ENCODE results near the gene ADAMTS17.

The ADAMTS17 gene

DNA sequence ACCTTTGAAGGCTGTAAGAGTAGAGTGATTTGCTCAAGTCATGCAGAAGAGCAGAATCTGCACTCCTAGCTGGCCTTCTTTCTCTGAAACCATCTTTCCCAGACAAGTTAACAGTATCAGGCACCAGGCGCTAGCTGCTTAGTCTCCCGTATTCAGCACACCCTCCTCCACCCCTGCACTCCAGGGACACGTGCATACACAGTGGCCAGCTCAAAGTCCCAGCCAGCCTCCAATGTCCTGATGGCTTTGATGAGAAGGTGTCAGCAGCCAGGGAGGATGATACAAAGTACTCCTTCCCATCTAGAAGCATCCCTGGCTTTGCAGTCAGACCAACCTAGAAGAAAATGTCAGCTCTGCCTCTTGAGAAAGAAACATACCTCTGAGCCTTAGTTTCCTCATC, 177.8 kb downstream of the ADAMTS17 start:
- TF ChIP-seq CTCF (IDR thresholded peaks at IDR 0.05; ENCODE audit: low read depth, low read length): no peak
- DNase-seq: no peak
- peaks cover 6% of the 10 kb centered on the region for H3K27me3 ChIP-seq (ENCODE audit: insufficient read depth, low read depth, severe bottlenecking)
- no peak overlapping the region for H3K27ac ChIP-seq
- H3K9me3 ChIP-seq (ENCODE audit: severe bottlenecking): no peaks in the 10 kb centered on the region
- no peak overlapping the region for H3K4me3 ChIP-seq (ENCODE audit: low read depth, low read length)
- H3K36me3 ChIP-seq: no peaks in the 10 kb centered on the region

- no peak overlapping the region for H3K4me3 ChIP-seq (ENCODE audit: low read depth, low read length)
- H3K9me3 ChIP-seq (ENCODE audit: severe bottlenecking): no peaks in the 10 kb centered on the region
- H3K36me3 ChIP-seq: no peaks in the 10 kb centered on the region
- no peak for TF ChIP-seq CTCF (IDR thresholded peaks at IDR 0.05; ENCODE audit: low read depth, low read length)
- no peak for DNase-seq
- no peak overlapping the region for H3K27ac ChIP-seq
- peaks cover 12% of the 10 kb centered on the region for H3K27me3 ChIP-seq (ENCODE audit: insufficient read depth, low read depth, severe bottlenecking)
These were observed 180.8 kb downstream of the ADAMTS17 start for GRCh38 chr15:100160953-100161352.

DNA sequence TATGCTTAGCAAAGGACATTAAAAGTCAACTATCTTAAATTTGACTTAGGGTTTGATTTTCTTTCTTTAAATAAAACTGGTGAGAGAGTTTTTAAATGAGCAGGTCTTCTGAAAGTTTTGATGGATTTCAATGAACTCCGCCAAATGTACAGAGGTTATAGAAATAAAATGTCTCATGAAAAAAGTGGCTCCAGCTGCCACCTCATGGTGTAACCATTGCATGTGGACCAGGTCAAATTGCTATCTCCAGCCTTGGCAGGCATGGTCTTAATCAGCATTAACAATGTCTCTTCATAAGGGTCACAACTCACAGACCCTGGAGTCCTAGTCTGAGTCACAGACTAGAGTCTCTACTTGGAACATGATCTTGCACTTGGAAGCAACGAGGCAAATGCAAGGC, 182.3 kb downstream of the ADAMTS17 start:
- Histone ChIP-seq H3K27ac (no peak overlapping the region), H3K27me3 (ENCODE audit: insufficient read depth, low read depth, severe bottlenecking) (peaks cover 14% of the 10 kb centered on the region), H3K36me3 (no peaks in the 10 kb centered on the region), H3K9me3 (ENCODE audit: severe bottlenecking) (no peaks in the 10 kb centered on the region), H3K4me3 (ENCODE audit: low read depth, low read length) (no peak overlapping the region)
- no peak for TF ChIP-seq CTCF (IDR thresholded peaks at IDR 0.05; ENCODE audit: low read depth, low read length)
- DNase-seq: no peak

DNA sequence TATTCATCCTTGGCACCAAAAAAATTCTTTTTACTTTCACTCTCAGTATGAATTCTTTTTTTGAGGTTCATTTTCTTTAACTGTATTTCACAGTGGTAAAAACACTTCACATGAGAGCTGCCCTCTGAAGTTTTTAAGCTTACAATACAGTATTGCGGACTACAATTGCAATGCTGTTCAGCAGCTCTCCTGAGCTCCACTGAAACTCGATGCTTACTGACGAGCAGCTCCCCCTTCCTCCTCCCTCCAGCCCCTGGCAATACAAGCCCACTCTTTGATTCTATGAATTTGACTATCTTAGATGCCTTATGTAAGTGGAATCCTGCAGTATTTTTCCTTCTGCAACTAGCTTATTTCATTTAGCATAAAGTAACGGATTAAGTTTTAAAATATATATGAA, 183.4 kb downstream of the ADAMTS17 start:
- Histone ChIP-seq H3K27ac (no peak overlapping the region), H3K9me3 (ENCODE audit: severe bottlenecking) (no peaks in the 10 kb centered on the region), H3K4me3 (ENCODE audit: low read depth, low read length) (no peak overlapping the region), H3K27me3 (ENCODE audit: insufficient read depth, low read depth, severe bottlenecking) (peaks cover 14% of the 10 kb centered on the region), H3K36me3 (no peaks in the 10 kb centered on the region)
- no peak for DNase-seq
- no peak for TF ChIP-seq CTCF (IDR thresholded peaks at IDR 0.05; ENCODE audit: low read depth, low read length)

GRCh38 chr15:100156201-100156600, 185.6 kb downstream of the ADAMTS17 start:
- Histone ChIP-seq H3K36me3 (no peaks in the 10 kb centered on the region), H3K27me3 (ENCODE audit: insufficient read depth, low read depth, severe bottlenecking) (peaks cover 12% of the 10 kb centered on the region), H3K27ac (no peak overlapping the region), H3K4me3 (ENCODE audit: low read depth, low read length) (no peak overlapping the region), H3K9me3 (ENCODE audit: severe bottlenecking) (no peaks in the 10 kb centered on the region)
- no peak for TF ChIP-seq CTCF (IDR thresholded peaks at IDR 0.05; ENCODE audit: low read depth, low read length)
- DNase-seq: no peak

DNA sequence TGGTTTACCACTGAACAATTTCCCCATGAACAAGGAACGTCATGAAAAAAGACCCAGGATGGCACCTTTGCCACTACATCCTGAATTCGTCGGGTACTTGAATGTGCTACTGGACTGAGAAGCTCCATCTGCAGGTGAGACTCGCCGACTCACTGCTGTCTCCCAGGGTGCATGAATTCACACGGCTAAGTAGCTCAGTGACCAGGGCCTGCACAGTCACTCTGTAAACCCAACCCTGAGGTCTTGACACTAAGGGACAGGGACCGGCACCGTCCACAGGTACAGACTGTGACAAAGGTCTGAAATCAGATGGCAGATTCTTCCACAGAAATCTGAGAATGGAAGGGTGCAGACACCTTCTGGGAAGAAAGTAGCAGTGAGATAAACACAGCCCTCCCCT, 187.4 kb downstream of the ADAMTS17 start:
- H3K9me3 ChIP-seq (ENCODE audit: severe bottlenecking): no peaks in the 10 kb centered on the region
- no peak for TF ChIP-seq CTCF (IDR thresholded peaks at IDR 0.05; ENCODE audit: low read depth, low read length)
- H3K27ac ChIP-seq: no peak overlapping the region
- no peak for DNase-seq
- H3K36me3 ChIP-seq: no peaks in the 10 kb centered on the region
- H3K4me3 ChIP-seq (ENCODE audit: low read depth, low read length): no peak overlapping the region
- peaks cover 8% of the 10 kb centered on the region for H3K27me3 ChIP-seq (ENCODE audit: insufficient read depth, low read depth, severe bottlenecking)
